Urinary bladder (tissue), 4 donors: ENCODE measurements around the gene AAMDC. TPM values are rescaled to one million over a fixed set of nuclear protein-coding genes. Genes with fewer than 3 reads are reported as not detected.

Source experiments
- DNase-seq: peaks from one replicate; pipeline ENCODE4 v3.0.0-alpha.2; 2015; ENCODE audit errors: extremely low spot score
- H3K27ac ChIP-seq: one replicate; pipeline ENCODE4 v1.5.1; 2013; ENCODE audit warnings: low read depth, mild to moderate bottlenecking, moderate library complexity
- H3K36me3 ChIP-seq: one replicate; pipeline ENCODE4 v1.6.1; 2013; ENCODE audit warnings: mild to moderate bottlenecking, moderate library complexity; ENCODE audit not compliant: insufficient read depth
- H3K4me1 ChIP-seq: one replicate; pipeline ENCODE4 v1.6.1; 2013; ENCODE audit warnings: mild to moderate bottlenecking, moderate library complexity; ENCODE audit not compliant: insufficient read depth
- H3K4me3 ChIP-seq: one replicate; pipeline ENCODE4 v1.5.1; 2013; ENCODE audit warnings: low read depth, low read length
- WGBS: extraction: QIAGEN DNeasy Blood & Tissue Kit; methylation state at CpG from one replicate; pipeline ENCODE4 v1.1.7; 2013; 5-methylcytosine and 5-hydroxymethylcytosine counted together
- polyA plus RNA-seq: library from polyadenylated mRNA; stranded (reverse); fragments of 200-250 nt; gene quantifications from one replicate; pipeline ENCODE4 v1.2.3, GENCODE V29; 2013
- total RNA-seq: library from RNA; depleted of rRNA; stranded (reverse); fragments of >200 nt; gene quantifications from one replicate; pipeline ENCODE4 v1.2.3, GENCODE V29; 2014
- donor health status: healthy with polysubstance abuse.
- donor health status: healthy.

Gene AAMDC
- total RNA-seq (24.6 TPM), polyA plus RNA-seq (74.5 TPM)

GRCh38 chr11:77820565-77821348 lies at the start of gene AAMDC, which contains the start of gene RSF1:
TSS of gene AAMDC (plus strand) at chr11:77821144. CDS start at chr11:77842497, 21,353 bp downstream.
TSS of gene RSF1 (minus strand) at chr11:77820722. CDS start at chr11:77820714, 8 bp downstream.
- Histone ChIP-seq H3K27ac (peak within 1 kb of the TSS; percentile 94), H3K4me1 (no peaks in the 10 kb centered on the region), H3K4me3 (peak within 1 kb of the TSS; percentile 99), H3K36me3 (no peaks in the 10 kb centered on the region)
- peak; percentile 97 for DNase-seq
- under 1% methylated on average over 64 of the region's 64 CpGs for WGBS

- no peak for DNase-seq
- H3K27ac ChIP-seq, result no peak overlapping the region
- no peak overlapping the region for H3K4me3 ChIP-seq
- no peaks in the 10 kb centered on the region for H3K4me1 ChIP-seq
- WGBS, result 60% methylated on average over 2 of the region's 2 CpGs
- no peaks in the 10 kb centered on the region for H3K36me3 ChIP-seq
Measured at GRCh38 chr11:77775936-77776335, 45.0 kb upstream of the AAMDC start.

GRCh38 chr11:77776455-77776854 lies 44.5 kb upstream of the AAMDC start:
- H3K36me3 ChIP-seq, result no peaks in the 10 kb centered on the region
- WGBS, result 84% methylated on average over 1 of the region's 1 CpG
- no peak for DNase-seq
- H3K4me1 ChIP-seq, result no peaks in the 10 kb centered on the region
- H3K4me3 ChIP-seq, result no peak overlapping the region
- no peak overlapping the region for H3K27ac ChIP-seq

GRCh38 chr11:77778118-77778517 lies 42.8 kb upstream of the AAMDC start:
- Histone ChIP-seq H3K4me3 (no peak overlapping the region), H3K27ac (no peak overlapping the region), H3K36me3 (no peaks in the 10 kb centered on the region), H3K4me1 (peaks cover 1% of the 10 kb centered on the region)
- WGBS, result 96% methylated on average over 1 of the region's 1 CpG
- no peak for DNase-seq

GRCh38 chr11:77778549-77778948 lies 42.4 kb upstream of the AAMDC start:
- WGBS, result 32% methylated on average over 1 of the region's 1 CpG
- DNase-seq, result no peak

GRCh38 chr11:77779935-77780334 lies 41.0 kb upstream of the AAMDC start:
- no peak for DNase-seq
- no peaks in the 10 kb centered on the region for H3K36me3 ChIP-seq
- H3K4me1 ChIP-seq, result peaks cover 1% of the 10 kb centered on the region
- H3K4me3 ChIP-seq, result no peak overlapping the region
- H3K27ac ChIP-seq, result peak overlapping the region; percentile 5

More at GRCh38 chr11:77778549-77778948, 42.4 kb upstream of the AAMDC start:
- Histone ChIP-seq H3K36me3 (no peaks in the 10 kb centered on the region), H3K4me1 (peaks cover 1% of the 10 kb centered on the region), H3K4me3 (no peak overlapping the region), H3K27ac (no peak overlapping the region)

GRCh38 chr11:77783025-77783424 lies 37.9 kb upstream of the AAMDC start:
- H3K4me1 ChIP-seq, result peaks cover 4% of the 10 kb centered on the region
- no peak overlapping the region for H3K27ac ChIP-seq
- no peaks in the 10 kb centered on the region for H3K36me3 ChIP-seq
- no peak overlapping the region for H3K4me3 ChIP-seq
- no peak for DNase-seq
- 92% methylated on average over 1 of the region's 1 CpG for WGBS

- WGBS, result 72% methylated on average over 3 of the region's 3 CpGs
- Histone ChIP-seq H3K4me3 (no peak overlapping the region), H3K36me3 (no peaks in the 10 kb centered on the region), H3K27ac (no peak overlapping the region), H3K4me1 (peaks cover 4% of the 10 kb centered on the region)
- no peak for DNase-seq
Measured at GRCh38 chr11:77784572-77784971, 36.4 kb upstream of the AAMDC start.

GRCh38 chr11:77789061-77789730 lies 31.7 kb upstream of the AAMDC start:
- no peak for DNase-seq
- Histone ChIP-seq H3K4me1 (peaks cover 3% of the 10 kb centered on the region), H3K36me3 (no peaks in the 10 kb centered on the region), H3K4me3 (no peak overlapping the region), H3K27ac (no peak overlapping the region)
- WGBS, result 83% methylated on average over 11 of the region's 11 CpGs

- H3K36me3 ChIP-seq, result no peaks in the 10 kb centered on the region
- H3K4me3 ChIP-seq, result no peak overlapping the region
- no peak for DNase-seq
- peaks cover 3% of the 10 kb centered on the region for H3K4me1 ChIP-seq
- no peak overlapping the region for H3K27ac ChIP-seq
- WGBS, result 98% methylated on average over 5 of the region's 5 CpGs
Measured at GRCh38 chr11:77789731-77790476, 31.0 kb upstream of the AAMDC start.

GRCh38 chr11:77791301-77791700 lies 29.6 kb upstream of the AAMDC start:
- no peak overlapping the region for H3K27ac ChIP-seq
- no peaks in the 10 kb centered on the region for H3K36me3 ChIP-seq
- no peak for DNase-seq
- H3K4me3 ChIP-seq, result no peak overlapping the region
- WGBS, result 93% methylated on average over 4 of the region's 4 CpGs
- H3K4me1 ChIP-seq, result peaks cover 3% of the 10 kb centered on the region

- WGBS, result 95% methylated on average over 2 of the region's 2 CpGs
- H3K27ac ChIP-seq, result no peak overlapping the region
- no peaks in the 10 kb centered on the region for H3K36me3 ChIP-seq
Measured at GRCh38 chr11:77793972-77794371, 27.0 kb upstream of the AAMDC start.

GRCh38 chr11:77799338-77799737 lies 21.6 kb upstream of the AAMDC start:
- WGBS, result 59% methylated on average over 3 of the region's 3 CpGs
- no peak overlapping the region for H3K4me3 ChIP-seq
- H3K36me3 ChIP-seq, result no peaks in the 10 kb centered on the region

More at GRCh38 chr11:77793972-77794371, 27.0 kb upstream of the AAMDC start:
- Histone ChIP-seq H3K4me3 (no peak overlapping the region), H3K4me1 (no peaks in the 10 kb centered on the region)
- no peak for DNase-seq

More at GRCh38 chr11:77799338-77799737, 21.6 kb upstream of the AAMDC start:
- no peak overlapping the region for H3K27ac ChIP-seq
- H3K4me1 ChIP-seq, result no peaks in the 10 kb centered on the region
- no peak for DNase-seq
